ENCODE data around the gene CLIC5.

CLIC5 gene

GRCh38 chr6:46015119-46015968 is at the start of gene CLIC5:
Gene CLIC5 (minus strand): TSS chr6:46015860. CDS start chr6:46015542, 318 bp downstream.
- Histone ChIP-seq H3K9me3 (peaks cover 22% of the 10 kb centered on the region), H3K4me2 (no peak within 1 kb of the TSS), H3K36me3 (no peaks in the 10 kb centered on the region), H4K20me1 (no peaks in the 10 kb centered on the region), H3K9ac (no peak within 1 kb of the TSS), H3K4me1 (peaks cover 8% of the 10 kb centered on the region; the same call in 1 of the 2 replicates), H3K4me3 (no peak within 1 kb of the TSS), H3K27me3 (no peaks in the 10 kb centered on the region), H3K27ac (no peak within 1 kb of the TSS)
- no peak for TF ChIP-seq Cebpa-rat (IDR thresholded peaks at IDR 0.05)

GRCh38 chr6:46062991-46063390 is 47.3 kb upstream of the CLIC5 start:
- peaks cover 6% of the 10 kb centered on the region for H3K4me1 ChIP-seq
- TF ChIP-seq Cebpa-rat (IDR thresholded peaks at IDR 0.05): no peak
- no peaks in the 10 kb centered on the region for H3K27me3 ChIP-seq

GRCh38 chr6:46062312-46062711 is 46.7 kb upstream of the CLIC5 start:
- no peak for TF ChIP-seq Cebpa-rat (IDR thresholded peaks at IDR 0.05)
- H3K9me3 ChIP-seq: peaks cover 16% of the 10 kb centered on the region
- H3K9ac ChIP-seq: no peak overlapping the region
- H3K27me3 ChIP-seq: no peaks in the 10 kb centered on the region
- no peak overlapping the region for H3K4me2 ChIP-seq
- peaks cover 7% of the 10 kb centered on the region for H3K4me1 ChIP-seq
- no peaks in the 10 kb centered on the region for H4K20me1 ChIP-seq
- H3K36me3 ChIP-seq: no peaks in the 10 kb centered on the region
- no peak overlapping the region for H3K27ac ChIP-seq
- no peak overlapping the region for H3K4me3 ChIP-seq

More at GRCh38 chr6:46062991-46063390, 47.3 kb upstream of the CLIC5 start:
- H3K4me3 ChIP-seq: no peak overlapping the region
- peaks cover 11% of the 10 kb centered on the region for H3K9me3 ChIP-seq
- H3K36me3 ChIP-seq: no peaks in the 10 kb centered on the region
- no peak overlapping the region for H3K4me2 ChIP-seq
- H3K27ac ChIP-seq: no peak overlapping the region
- H3K9ac ChIP-seq: no peak overlapping the region
- H4K20me1 ChIP-seq: no peaks in the 10 kb centered on the region

- TF ChIP-seq Cebpa-rat (IDR thresholded peaks at IDR 0.05): no peak
- H3K27me3 ChIP-seq: no peaks in the 10 kb centered on the region
- no peaks in the 10 kb centered on the region for H3K36me3 ChIP-seq
- peaks cover 24% of the 10 kb centered on the region for H3K9me3 ChIP-seq
- no peak overlapping the region for H3K4me2 ChIP-seq
- H4K20me1 ChIP-seq: no peaks in the 10 kb centered on the region
- no peak overlapping the region for H3K9ac ChIP-seq
- no peak overlapping the region for H3K4me3 ChIP-seq
- peaks cover 7% of the 10 kb centered on the region for H3K4me1 ChIP-seq
- H3K27ac ChIP-seq: no peak overlapping the region
Observed at GRCh38 chr6:46061497-46061896, 45.8 kb upstream of the CLIC5 start.

- no peak overlapping the region for H3K27ac ChIP-seq
- peaks cover 7% of the 10 kb centered on the region for H3K4me1 ChIP-seq
- H3K36me3 ChIP-seq: no peaks in the 10 kb centered on the region
- H3K9ac ChIP-seq: no peak overlapping the region
- no peaks in the 10 kb centered on the region for H3K27me3 ChIP-seq
- no peak for TF ChIP-seq Cebpa-rat (IDR thresholded peaks at IDR 0.05)
- no peak overlapping the region for H3K4me3 ChIP-seq
- H3K9me3 ChIP-seq: peaks cover 32% of the 10 kb centered on the region
- H4K20me1 ChIP-seq: no peaks in the 10 kb centered on the region
- H3K4me2 ChIP-seq: no peak overlapping the region
Observed at GRCh38 chr6:46059608-46060007, 43.9 kb upstream of the CLIC5 start.

GRCh38 chr6:46058951-46059350 is 43.3 kb upstream of the CLIC5 start:
- Histone ChIP-seq H3K4me1 (peaks cover 13% of the 10 kb centered on the region), H3K9me3 (peaks cover 32% of the 10 kb centered on the region), H3K9ac (no peak overlapping the region), H3K36me3 (no peaks in the 10 kb centered on the region), H4K20me1 (no peaks in the 10 kb centered on the region), H3K27me3 (no peaks in the 10 kb centered on the region), H3K27ac (no peak overlapping the region), H3K4me3 (no peak overlapping the region), H3K4me2 (no peak overlapping the region)
- no peak for TF ChIP-seq Cebpa-rat (IDR thresholded peaks at IDR 0.05)

GRCh38 chr6:46057792-46058191 is 42.1 kb upstream of the CLIC5 start:
- H3K27ac ChIP-seq: no peak overlapping the region
- H3K27me3 ChIP-seq: no peaks in the 10 kb centered on the region
- no peak overlapping the region for H3K9ac ChIP-seq
- no peaks in the 10 kb centered on the region for H4K20me1 ChIP-seq
- no peak for TF ChIP-seq Cebpa-rat (IDR thresholded peaks at IDR 0.05)
- no peak overlapping the region for H3K4me2 ChIP-seq
- peaks cover 23% of the 10 kb centered on the region for H3K4me1 ChIP-seq
- H3K36me3 ChIP-seq: no peaks in the 10 kb centered on the region
- no peak overlapping the region for H3K4me3 ChIP-seq
- peaks cover 26% of the 10 kb centered on the region for H3K9me3 ChIP-seq

GRCh38 chr6:46056906-46057529 is 41.4 kb upstream of the CLIC5 start:
- Histone ChIP-seq H3K27ac (no peak overlapping the region), H3K9me3 (peaks cover 26% of the 10 kb centered on the region), H3K4me1 (peaks cover 23% of the 10 kb centered on the region), H3K4me2 (no peak overlapping the region), H3K36me3 (no peaks in the 10 kb centered on the region), H3K27me3 (no peaks in the 10 kb centered on the region), H4K20me1 (no peaks in the 10 kb centered on the region), H3K4me3 (no peak overlapping the region), H3K9ac (no peak overlapping the region)
- no peak for TF ChIP-seq Cebpa-rat (IDR thresholded peaks at IDR 0.05)

- Histone ChIP-seq H3K4me1 (peaks cover 23% of the 10 kb centered on the region), H4K20me1 (no peaks in the 10 kb centered on the region), H3K36me3 (no peaks in the 10 kb centered on the region), H3K9me3 (peaks cover 26% of the 10 kb centered on the region), H3K9ac (no peak overlapping the region), H3K4me3 (no peak overlapping the region), H3K27ac (no peak overlapping the region), H3K27me3 (no peaks in the 10 kb centered on the region), H3K4me2 (no peak overlapping the region)
- no peak for TF ChIP-seq Cebpa-rat (IDR thresholded peaks at IDR 0.05)
Observed at GRCh38 chr6:46054516-46054915, 38.9 kb upstream of the CLIC5 start.
